ENCODE results near the gene ZBTB20. TPM values are rescaled to one million over a fixed set of nuclear protein-coding genes. Genes with fewer than 3 reads are reported as not detected.
A peak's percentile ranks its signal among the peaks of the same experiment; 100 is the strongest.

The ZBTB20 gene
- total RNA-seq, 1 experiment from 2014 or later, result 26.5 TPM

- H3K36me3 ChIP-seq (ENCODE audit: low read depth), result no peaks in the 10 kb centered on the region
- TF ChIP-seq EZH2 (IDR thresholded peaks at IDR 0.05; ENCODE audit: low read depth) (no peak), CTCF (conservative IDR thresholded peaks at IDR 0.05) (no peak)
- no peak overlapping the region for H2AFZ ChIP-seq
- H3K27ac ChIP-seq, result no peak overlapping the region
- BruUV-seq (replicated peaks), result no TSS peak
- no peak for DNase-seq
- CTCF ChIA-PET, result no interaction called here
- H3K9me2 ChIP-seq (ENCODE audit: insufficient read depth), result peaks cover 3% of the 10 kb centered on the region; the same call in 1 of the 2 replicates
- no peaks in the 10 kb centered on the region for H3K9me3 ChIP-seq (ENCODE audit: insufficient read depth, low read depth)
- no peak overlapping the region for H3K4me3 ChIP-seq
- H3K79me2 ChIP-seq (ENCODE audit: low read depth), result peaks cover 27% of the 10 kb centered on the region
- POLR2A ChIA-PET (ENCODE audit: unreplicated experiment), result no interaction called here
- H3F3A ChIP-seq (ENCODE audit: insufficient read depth, low read depth), result peaks cover 4% of the 10 kb centered on the region; the same call in 1 of the 2 replicates
- intact Hi-C loops (cut with micrococcal nuclease; ENCODE audit: unreplicated experiment), result loop anchor here (10.0 kb wide), 1 partner anchor 1158 kb away; no protein-coding TSS in a partner anchor
- no peaks in the 10 kb centered on the region for H4K20me1 ChIP-seq (ENCODE audit: insufficient read depth)
- H3K4me1 ChIP-seq (replicated peaks; ENCODE audit: insufficient read depth), result peaks cover 35% of the 10 kb centered on the region
- H3K4me2 ChIP-seq, result no peak overlapping the region
- no peaks in the 10 kb centered on the region for H3K27me3 ChIP-seq (ENCODE audit: insufficient read depth, low read depth)
Measured at GRCh38 chr3:114626751-114627150, 520.3 kb downstream of the ZBTB20 start.

GRCh38 chr3:114624571-114625181 is 522.4 kb downstream of the ZBTB20 start:
- Histone ChIP-seq H4K20me1 (ENCODE audit: insufficient read depth) (no peaks in the 10 kb centered on the region), H3K36me3 (ENCODE audit: low read depth) (no peaks in the 10 kb centered on the region), H3F3A (ENCODE audit: insufficient read depth, low read depth) (peaks cover 4% of the 10 kb centered on the region; the same call in 1 of the 2 replicates), H3K4me2 (peak overlapping the region; percentile 98), H3K27ac (peak overlapping the region; percentile 90), H2AFZ (peak overlapping the region; percentile 85), H3K4me1 (replicated peaks; ENCODE audit: insufficient read depth) (peaks cover 35% of the 10 kb centered on the region), H3K9me2 (ENCODE audit: insufficient read depth) (peaks cover 3% of the 10 kb centered on the region; the same call in 1 of the 2 replicates), H3K4me3 (peak overlapping the region; percentile 75), H3K79me2 (ENCODE audit: low read depth) (peaks cover 33% of the 10 kb centered on the region), H3K27me3 (ENCODE audit: insufficient read depth, low read depth) (no peaks in the 10 kb centered on the region), H3K9me3 (ENCODE audit: insufficient read depth, low read depth) (no peaks in the 10 kb centered on the region)
- no peak for TF ChIP-seq EZH2 (IDR thresholded peaks at IDR 0.05; ENCODE audit: low read depth)
- peak; percentile 81 to 91 for DNase-seq
- ChIA-PET CTCF (no interaction called here), POLR2A (ENCODE audit: unreplicated experiment) (interaction anchor here (0.6 kb wide), 4 partner anchors 126 to 243 kb away, joined by 3 to 9 read pairs (median 4); no protein-coding TSS in a partner anchor)
- intact Hi-C loops (cut with micrococcal nuclease; ENCODE audit: unreplicated experiment), result loop anchor here (2.0 to 10.0 kb wide), 3 partner anchors 72 to 1160 kb away; no protein-coding TSS in a partner anchor
- BruUV-seq (replicated peaks), result no TSS peak

GRCh38 chr3:114624047-114624445 is 523.0 kb downstream of the ZBTB20 start:
- no TSS peak for BruUV-seq (replicated peaks)
- TF ChIP-seq EZH2 (IDR thresholded peaks at IDR 0.05; ENCODE audit: low read depth), result no peak
- TF ChIP-seq CTCF (conservative IDR thresholded peaks at IDR 0.05), result no peak
- peak; percentile 9 to 43 for DNase-seq
- Histone ChIP-seq H3K79me2 (ENCODE audit: low read depth) (peaks cover 33% of the 10 kb centered on the region), H4K20me1 (ENCODE audit: insufficient read depth) (no peaks in the 10 kb centered on the region), H3K36me3 (ENCODE audit: low read depth) (no peaks in the 10 kb centered on the region), H3K27me3 (ENCODE audit: insufficient read depth, low read depth) (no peaks in the 10 kb centered on the region), H3K4me2 (peak overlapping the region; percentile 98), H3K4me1 (replicated peaks; ENCODE audit: insufficient read depth) (peaks cover 35% of the 10 kb centered on the region), H3K4me3 (peak overlapping the region; percentile 75), H3K27ac (peak overlapping the region; percentile 90), H3K9me3 (ENCODE audit: insufficient read depth, low read depth) (no peaks in the 10 kb centered on the region), H3K9me2 (ENCODE audit: insufficient read depth) (no peaks in the 10 kb centered on the region), H3F3A (ENCODE audit: insufficient read depth, low read depth) (peaks cover 4% of the 10 kb centered on the region; the same call in 1 of the 2 replicates), H2AFZ (peak overlapping the region; percentile 85)
- intact Hi-C loops (cut with micrococcal nuclease; ENCODE audit: unreplicated experiment), result loop anchor here (2.0 to 10.0 kb wide), 3 partner anchors 72 to 1161 kb away; no protein-coding TSS in a partner anchor
- POLR2A ChIA-PET (ENCODE audit: unreplicated experiment), result interaction anchor here (0.5 to 0.6 kb wide), 2 partner anchors 112 to 243 kb away, joined by 3 to 9 read pairs; no protein-coding TSS in a partner anchor
- CTCF ChIA-PET, result interaction anchor here (1.0 kb wide), 1 partner anchor 96 kb away, joined by 3 read pairs; no protein-coding TSS in a partner anchor

All from PC-9 (cell line).